Stimulated activated CD4-positive, alpha-beta T cell treated with anti-CD3 and anti-CD28 coated beads, Interleukin-12 subunit alpha, Interleukin-12 subunit beta, amount 100 ng/mL, for 48 hours (primary cell): Measurements from ENCODE around the gene FBXL2.
"Not testable (repeated sequence)": the region's sequence is repeated elsewhere in the genome, so short reads cannot be mapped to it uniquely, and the experiment has no call there.

Source experiments
- DNase-seq, 3 donors: peaks; one replicate each; pipeline ENCODE4 v3.0.0-alpha.2; 2020; ENCODE audit warnings: low read depth in 2 of 3, low spot score in 1 of 3

FBXL2 gene

DNA sequence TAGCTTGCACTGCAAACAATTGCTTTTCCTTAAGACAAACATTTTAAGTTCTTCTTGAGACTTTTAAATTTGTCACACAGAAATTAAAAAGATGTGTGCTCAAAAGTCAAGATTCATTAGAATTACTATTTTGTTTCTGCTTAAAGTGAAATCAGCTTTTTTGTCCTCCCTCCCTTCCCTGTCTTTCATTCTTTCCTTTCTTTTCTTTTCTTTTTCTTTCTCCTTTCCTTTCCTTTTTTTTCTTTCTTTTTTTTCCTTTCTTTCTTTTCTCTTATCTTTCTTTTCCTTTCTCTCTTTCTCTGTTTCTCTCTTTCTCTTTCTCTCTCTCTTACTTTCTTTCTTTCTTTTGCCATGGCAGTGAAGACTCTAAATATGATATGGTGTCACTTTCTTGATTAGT lies 37.8 kb downstream of the FBXL2 start:
- no peak for DNase-seq

DNA sequence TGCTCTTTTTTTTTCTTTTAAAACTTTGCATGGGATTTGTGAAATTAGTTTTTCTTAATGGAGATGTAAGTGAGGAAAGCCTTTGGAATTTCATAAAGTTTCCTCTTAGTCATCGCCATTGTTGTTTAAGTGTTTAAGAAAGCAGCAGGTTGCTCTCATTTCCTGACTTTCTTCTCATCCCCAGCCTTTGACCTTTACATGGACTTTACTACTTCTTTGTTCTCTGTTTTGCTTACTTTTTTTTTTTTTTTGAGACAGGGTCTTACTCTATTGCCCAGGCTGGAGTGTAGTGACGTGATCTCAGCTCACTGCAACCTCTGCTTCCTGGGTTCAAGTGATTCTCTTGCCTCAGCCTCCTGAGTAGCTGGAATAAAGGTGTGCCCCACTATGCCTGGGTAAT lies 38.6 kb downstream of the FBXL2 start:
- no peak for DNase-seq

DNA sequence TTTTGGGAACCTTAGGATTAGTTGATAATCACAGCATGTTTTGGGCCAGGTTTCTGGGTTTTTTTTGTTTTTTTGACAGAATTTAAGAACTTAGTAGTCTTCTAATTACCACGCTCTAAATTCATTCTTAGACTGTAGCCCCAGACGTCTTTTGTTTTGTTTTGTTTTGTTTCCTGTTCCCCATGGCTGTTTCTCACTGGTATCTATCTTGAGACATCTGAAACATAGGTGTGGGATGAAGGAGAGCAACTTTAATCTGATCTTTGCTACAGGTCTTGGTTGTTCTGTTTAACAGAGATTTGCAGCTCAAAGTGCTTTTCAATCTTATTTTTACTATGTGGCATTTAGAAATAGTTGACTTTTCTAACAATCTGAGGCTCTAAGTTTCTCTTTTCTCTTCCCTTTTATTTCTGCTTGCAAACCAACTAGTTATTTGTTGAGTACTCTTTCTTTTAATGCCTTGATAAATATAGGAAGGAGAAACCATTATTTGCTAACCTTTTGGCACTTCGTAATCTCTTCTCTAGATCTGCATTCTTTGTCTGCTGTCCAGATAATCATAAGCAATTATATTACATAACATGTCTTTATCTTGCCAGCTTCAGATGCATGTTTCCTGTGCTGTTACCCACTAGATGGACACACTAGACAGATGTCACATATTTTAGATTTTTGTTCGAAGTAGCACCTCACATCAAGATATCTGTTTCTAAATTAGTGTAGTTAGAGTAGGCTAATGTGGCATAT lies 40.9 kb downstream of the FBXL2 start:
- no peak for DNase-seq

DNA sequence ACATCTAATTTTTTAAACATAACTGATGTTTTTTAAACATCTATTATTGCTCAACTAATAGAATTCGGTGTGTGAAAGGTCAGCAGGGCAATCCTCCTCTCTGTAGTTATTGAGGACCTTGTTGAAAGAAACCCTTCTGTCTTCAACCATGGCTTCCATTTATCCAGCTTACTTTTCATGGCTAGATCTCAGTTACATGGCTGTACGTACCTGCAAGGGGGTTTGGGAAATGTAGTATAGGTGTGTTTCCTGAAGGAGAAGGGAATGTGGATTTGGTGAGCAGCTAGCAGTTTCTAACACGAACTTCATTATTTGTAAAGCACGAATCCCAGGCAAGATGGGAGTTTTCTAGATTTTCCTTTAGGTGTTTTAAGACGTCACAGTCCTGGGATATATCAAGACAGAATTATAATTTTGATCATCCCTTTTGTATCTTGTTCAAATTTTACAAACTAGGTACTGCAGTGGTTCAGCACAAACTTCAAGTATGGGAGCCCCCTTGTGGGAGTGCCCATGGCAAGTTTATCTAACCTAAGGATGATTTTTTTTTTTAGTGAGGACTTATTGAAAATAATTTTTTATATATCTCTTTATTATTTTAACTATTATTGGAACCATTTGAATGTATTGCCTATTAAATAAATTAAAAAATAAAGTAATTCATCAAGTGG lies 41.6 kb downstream of the FBXL2 start:
- DNase-seq: no peak

DNA sequence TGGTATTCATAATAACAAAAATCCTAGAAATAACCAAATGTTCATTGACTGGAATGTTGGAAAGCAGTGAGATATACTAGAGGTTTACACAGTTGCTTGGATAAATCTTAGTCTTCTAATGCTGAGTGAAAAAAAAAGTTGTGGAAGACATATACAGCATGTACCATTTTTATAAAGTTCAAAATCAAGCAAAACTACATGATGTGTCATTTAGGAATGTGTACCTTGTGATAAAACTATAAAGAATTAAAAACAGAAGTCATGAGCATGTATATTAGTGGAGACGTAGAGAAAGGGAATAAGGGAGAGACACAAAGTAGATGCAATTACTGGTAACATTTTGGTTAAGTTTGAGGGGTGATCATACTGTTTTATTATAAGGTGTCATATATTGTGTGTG lies 45.2 kb downstream of the FBXL2 start:
- no peak for DNase-seq

DNA sequence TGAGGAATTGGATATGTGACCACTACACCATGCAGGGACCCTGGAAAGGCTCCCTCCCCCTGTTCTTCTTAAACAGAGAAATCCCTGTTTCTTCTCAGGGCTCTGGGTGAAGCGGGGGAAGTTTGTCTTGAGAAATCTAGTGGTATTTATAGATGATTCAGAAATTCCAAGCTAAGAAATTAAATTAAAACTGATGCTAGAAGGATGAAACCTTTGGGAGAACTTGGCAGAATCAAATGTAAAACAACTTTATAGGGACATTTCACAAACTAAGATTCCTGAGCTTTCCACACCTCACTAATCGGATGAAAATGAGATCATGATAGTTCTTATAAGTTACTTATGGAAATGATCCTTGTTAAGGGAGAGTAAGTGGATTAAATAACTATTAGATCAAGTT lies 54.2 kb downstream of the FBXL2 start:
- DNase-seq: no peak

DNA sequence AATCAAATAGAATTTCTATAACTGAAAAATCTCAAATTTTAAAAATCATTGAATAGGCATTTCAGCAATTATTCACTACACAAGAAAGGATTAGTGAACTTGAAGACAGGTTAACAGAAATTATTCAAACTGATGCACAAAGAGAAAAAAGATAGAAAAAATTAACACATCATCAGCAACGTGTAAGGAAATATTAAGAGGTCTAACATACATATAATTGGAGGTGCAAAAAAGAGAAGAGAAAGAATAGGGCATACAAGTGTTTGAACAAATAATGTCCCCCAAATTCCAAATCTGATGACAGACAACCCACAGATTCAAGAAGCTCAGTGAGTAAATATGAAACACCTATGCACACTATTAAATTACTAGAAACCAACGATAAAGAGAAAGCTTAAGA lies 57.1 kb downstream of the FBXL2 start:
- DNase-seq: no peak

DNA sequence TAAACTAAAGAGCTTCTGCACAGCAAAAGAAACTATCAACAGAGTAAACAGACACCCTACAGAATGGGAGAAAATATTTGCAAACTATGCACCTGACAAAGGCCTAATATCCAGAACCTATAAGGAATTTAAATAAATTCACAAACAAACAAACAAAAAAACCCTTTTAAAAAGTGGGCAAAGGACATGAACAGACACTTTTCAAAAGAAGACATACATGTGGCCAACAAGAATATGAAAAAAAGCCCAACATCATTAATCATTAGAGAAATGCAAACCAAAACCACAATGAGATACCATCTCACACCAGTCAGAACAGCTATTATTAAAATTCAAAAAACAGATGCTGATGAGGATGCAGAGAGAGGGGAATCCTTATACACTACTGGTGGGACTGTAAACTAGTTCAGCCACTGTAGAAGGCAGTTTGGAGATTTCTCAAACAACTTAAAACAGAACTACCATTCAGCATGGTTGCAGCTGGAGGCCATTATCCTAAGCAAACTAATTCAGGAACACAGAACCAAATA lies 61.8 kb downstream of the FBXL2 start:
- not testable (repeated sequence) for DNase-seq

DNA sequence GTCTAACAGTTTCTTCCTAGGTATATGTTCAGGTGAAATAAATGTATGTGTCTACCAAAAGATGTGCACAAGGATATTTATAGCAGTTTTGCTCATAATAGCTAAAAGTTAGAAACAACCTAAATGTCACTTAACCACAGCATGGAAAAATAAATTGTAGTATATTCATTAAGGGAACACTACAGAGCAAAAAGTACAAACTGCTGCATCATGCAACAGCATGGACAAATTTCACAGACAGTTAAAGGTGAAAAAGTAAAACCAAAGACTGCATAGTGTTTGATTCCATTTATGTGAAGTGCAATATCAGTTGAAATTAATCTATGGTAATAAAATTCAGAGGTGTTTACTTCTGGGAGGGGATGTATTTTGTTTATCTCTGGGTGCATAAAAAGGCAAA lies 62.5 kb downstream of the FBXL2 start:
- DNase-seq: no peak

DNA sequence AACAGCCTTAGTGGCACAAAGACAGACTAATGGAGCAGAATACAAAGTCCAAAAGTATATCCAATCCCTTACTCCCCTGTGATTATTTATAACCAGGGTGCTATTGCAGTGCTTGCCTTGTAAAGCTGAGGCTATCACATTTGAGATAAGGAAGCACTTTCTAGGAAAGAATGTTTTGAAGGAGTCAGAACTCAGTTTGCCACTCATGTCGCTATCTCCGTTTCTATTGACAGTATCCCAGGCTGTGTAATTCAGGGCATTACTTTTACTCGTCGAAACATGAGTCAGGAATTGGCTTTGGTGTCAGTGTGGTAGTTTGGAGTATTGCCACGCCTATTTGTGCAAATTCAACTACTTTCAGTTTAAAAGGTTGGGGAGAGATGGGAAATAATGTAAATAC lies 78.4 kb downstream of the FBXL2 start:
- DNase-seq: no peak

DNA sequence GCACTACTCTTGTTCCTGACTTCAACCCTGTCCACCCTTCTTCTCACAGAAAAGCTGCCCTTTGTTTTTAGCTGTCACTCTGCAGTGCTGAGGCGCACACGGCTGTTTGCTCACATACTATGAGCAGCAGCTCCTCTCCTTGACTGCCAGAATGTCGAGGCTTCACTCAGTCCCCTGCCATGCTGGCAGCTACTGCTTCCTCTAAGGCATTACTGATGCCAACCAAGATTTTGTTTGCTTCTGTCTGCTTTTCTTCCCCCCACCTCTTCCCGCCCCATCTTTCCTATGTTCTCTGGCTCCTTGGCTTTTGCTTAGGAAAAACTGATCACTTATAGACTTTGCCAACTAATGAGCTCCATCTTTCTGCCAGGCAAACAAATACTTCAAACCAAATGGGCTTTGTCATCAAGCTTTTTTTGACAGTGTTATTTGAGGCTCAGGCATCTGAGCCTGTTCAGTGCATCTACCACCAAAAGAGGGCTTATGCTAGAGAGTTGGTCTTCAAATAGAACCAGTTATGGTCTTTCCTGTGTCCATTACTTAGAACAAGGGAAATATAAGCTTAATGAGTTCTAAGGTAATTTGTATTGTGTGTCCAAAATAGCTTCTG lies 81.0 kb downstream of the FBXL2 start:
- no peak for DNase-seq

DNA sequence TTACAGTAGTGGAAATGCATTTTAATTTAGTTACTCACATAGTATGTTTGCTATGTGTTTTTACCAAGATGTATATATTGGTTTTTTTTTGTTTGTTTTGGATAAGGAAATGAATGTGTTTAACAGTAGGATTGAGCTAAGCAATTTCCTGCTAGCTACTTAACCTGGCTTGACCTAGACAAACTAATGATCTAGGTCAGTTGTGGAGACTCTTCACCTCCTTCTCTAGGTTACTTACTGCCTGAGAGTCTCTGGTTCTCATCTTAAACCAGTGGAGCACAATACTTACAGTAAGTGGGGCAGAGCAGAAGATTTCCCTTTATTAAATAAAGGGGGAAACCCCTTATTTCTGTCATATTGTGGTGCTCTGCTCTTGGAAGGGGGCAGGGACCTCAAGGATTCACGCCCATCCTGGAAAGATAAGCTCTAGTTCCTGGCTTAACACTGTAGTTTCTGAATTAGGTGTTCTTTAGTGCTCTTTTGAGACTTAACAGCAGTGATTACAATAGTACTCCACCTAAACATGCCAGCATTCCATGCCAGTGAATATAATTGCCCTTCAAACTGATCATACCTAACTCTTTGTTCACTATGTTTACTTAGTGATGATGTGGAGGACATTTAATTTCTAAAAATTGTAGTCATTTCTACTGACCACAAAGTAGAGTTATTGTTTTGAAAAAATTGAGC lies 83.0 kb downstream of the FBXL2 start:
- no peak for DNase-seq

DNA sequence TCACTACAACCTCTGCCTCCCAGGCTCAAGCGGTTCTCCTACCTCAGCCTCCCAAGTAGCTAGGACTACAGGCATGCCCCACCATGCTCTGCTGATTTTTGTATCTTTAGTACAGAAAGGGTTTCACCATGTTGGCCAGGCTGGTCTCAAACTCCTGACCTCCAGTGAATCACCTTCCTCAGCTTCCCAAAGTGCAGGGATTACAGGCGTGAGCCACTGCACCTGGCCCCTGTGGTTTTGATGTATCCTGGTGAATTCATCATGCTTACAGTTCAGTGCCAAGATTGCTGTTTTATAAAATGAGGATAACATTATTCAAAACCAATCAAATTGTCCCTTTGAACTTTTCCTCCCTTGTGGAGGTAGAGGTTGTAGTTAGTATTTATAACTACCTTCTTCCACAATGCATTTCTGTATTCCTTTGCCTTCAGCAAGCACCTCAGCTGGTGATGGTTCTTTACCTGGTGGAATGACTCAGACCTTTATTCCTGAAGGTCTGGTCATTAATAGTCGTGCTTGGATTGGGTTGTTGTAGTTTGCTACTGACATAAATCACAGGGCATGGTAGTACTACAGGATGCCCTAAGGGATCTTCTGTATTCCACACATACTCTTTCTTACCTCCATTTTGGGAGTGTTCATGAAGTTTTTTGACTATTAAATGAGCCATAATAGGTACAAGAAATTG lies 86.0 kb downstream of the FBXL2 start:
- DNase-seq: no peak

DNA sequence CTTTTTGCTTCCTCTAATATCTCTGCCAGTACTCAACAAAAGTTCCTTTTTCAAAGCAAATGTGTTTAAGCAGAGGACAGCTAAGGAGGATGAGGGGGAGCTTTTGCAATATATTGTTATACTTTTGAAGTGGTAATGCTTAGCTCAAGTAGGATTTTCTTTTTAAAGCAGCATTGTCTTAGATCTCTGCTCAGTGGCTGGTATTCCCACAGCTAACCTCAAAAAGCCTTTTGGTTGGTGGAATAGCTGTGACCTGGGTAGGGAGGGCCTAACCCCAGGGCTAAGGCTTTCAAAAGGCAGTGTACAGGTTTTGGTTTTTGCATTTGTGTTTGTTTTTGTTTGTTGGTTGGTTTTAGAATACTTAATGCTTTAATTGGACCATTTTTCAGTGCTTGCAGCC lies 86.8 kb downstream of the FBXL2 start:
- no peak for DNase-seq

DNA sequence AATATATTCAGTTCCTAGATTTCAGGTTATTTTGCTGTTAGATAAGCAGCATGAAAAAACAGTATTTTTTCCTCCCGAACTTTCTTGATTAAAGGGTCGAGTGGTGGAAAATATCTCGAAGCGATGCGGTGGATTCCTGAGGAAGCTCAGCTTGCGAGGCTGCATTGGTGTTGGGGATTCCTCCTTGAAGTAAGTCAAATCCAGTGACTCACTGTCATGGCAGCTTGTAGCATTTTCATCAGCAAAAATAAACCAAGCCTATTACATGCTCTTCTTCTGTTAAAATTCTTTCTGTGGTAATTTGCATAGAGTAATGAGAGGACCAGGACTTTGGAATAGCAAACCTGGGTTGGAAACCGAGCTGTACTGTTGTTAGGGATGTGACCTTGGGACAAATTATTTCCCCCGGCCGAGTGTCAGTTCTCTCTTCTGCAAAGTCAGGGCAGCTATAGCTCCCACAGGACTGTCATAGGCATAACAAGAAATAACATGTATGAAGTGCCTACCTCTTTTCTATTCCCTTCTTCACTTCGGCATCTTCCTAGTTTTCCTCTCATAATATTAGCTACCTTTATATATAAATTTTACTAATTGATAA lies 87.4 kb downstream of the FBXL2 start:
- no peak for DNase-seq

DNA sequence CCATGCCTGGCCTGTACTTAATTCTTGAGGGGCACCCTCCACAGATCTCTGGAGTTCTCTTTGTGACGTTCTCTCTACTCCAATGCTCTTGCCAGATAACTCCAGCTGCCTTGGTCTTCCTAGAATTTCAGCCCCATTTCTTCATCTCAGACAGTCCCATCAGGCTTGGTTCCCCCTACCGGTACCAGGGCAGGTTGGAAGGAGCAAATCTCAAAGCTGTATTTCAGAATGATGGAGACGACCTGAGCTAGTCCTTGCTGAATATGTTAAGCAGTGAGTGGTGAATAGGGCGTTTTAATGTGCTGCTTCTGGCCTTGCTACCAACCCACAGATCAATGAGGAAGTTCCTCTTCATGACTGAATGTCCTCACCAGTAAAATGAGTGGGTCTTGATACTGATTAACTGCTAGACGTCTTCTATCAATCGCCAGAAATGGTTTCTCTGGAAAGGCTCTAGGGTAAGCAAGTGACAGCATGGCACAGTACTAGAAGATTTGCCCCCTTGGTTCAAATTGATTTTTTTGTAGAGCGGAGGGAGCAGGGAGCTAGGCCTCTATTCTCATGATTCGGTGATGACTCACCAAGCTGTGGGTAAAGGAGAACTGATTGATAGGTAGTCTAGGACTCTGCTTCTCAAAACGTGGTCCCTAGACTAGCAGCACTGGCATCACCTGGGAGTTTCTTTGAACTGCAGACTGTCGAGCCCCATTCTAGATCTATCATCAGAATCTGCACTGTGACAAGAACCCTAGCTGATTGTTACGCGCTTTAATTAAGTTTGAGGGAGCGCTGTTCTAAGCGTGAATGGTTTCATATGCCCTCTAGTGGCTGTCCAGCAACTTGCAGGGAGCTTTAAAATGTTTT lies 95.2 kb downstream of the FBXL2 start:
- peak in 1 of 3 donors; percentile 36 for DNase-seq

DNA sequence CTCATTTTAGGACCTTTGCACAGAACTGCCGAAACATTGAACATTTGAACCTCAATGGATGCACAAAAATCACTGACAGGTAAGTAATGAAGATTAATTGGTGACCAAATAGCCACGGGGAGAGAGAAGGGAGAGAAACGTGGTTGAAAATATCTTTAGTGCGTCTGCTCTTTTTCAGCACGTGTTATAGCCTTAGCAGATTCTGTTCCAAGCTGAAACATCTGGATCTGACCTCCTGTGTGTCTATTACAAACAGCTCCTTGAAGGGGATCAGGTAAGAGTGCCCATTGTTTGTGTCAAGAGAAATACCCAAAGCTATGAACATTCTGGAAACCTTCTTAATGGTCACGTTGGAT lies 95.8 kb downstream of the FBXL2 start:
- no peak for DNase-seq

DNA sequence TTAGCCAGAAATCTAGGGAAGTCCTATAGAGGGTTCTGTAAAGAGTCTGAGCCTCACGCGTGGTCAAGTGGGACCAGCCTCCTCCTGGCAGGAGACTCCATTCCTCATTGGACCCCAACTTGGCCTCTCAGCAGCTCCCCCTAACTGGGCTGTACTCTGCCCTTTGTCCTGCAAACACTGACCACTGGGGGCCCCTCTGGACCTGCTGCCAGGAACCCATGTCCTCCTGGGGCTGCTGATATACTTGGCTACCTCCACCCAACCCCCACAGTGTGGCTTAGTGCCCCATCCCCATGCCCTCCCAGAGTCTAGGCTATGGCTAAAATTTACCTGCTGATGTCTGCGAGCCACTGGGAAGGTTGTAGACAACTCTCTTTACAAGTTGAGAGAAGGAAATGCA lies 100.2 kb downstream of the FBXL2 start:
- no peak for DNase-seq

DNA sequence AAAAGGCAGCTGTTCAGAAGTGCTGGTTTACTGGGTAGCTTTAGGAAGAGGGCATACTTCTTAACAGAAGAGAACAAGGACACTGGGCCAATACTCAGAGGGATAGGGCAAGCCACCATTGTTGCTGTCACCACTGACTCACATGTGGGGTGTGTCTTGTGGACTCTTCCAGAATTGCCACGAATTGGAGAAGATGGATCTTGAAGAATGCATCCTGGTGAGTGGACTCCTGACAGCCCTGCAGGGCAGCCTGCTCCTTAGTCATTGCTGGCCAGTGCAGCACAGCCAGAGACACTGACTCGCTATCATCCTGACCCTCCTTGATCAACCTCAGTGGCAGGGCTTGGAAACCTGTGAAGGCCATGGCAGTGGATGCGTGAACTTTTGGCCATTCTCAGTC lies 100.7 kb downstream of the FBXL2 start:
- no peak for DNase-seq

DNA sequence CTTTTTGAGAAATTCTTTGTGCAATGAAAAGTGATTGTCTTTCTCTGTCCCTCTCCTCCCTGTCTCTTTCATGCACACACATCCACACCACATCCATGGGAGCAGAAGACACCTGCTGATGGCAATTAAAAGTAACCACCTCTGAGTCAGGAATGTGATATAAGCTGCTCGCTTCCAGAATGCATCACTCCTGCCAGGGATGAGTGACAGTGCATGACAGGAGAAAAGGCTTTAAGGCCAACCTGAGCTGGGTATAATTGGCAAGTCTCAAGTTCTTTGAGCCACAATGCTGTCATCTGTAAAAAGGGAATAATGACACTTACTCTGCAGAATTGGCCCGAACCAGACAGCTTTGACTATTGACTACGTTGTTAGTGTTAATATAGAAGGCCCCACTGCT lies 103.4 kb downstream of the FBXL2 start:
- DNase-seq: no peak
